ENCODE data around the gene REM1.

- no peak for TF ChIP-seq POLR2A (IDR thresholded peaks at IDR 0.05; ENCODE audit: low read depth, low read length)
- no peak for TF ChIP-seq CTCF (conservative IDR thresholded peaks at IDR 0.05; ENCODE audit: low read depth, low read length)
- no peak for TF ChIP-seq RFX5 (IDR thresholded peaks at IDR 0.05; ENCODE audit: low read depth, low read length)
- no peak for TF ChIP-seq MAZ (IDR thresholded peaks at IDR 0.05; ENCODE audit: borderline replicate concordance, low read depth, low read length)
- no peak for TF ChIP-seq RCOR1 (IDR thresholded peaks at IDR 0.05; ENCODE audit: insufficient replicate concordance, low read length)
- no peak for TF ChIP-seq MXI1 (IDR thresholded peaks at IDR 0.05; ENCODE audit: borderline replicate concordance, low read depth, low read length)
- no peak for TF ChIP-seq SMC3 (IDR thresholded peaks at IDR 0.05; ENCODE audit: low read depth, low read length)
- TF ChIP-seq RAD21 (IDR thresholded peaks at IDR 0.05; ENCODE audit: low read length) = no peak
These were observed 21.7 kb downstream of the REM1 start for GRCh38 chr20:31496761-31497295.

Data from IMR-90 (cell line).